Testis (tissue), 2 donors: ENCODE data around the gene DPP10.

Source experiments
- POLR2A ChIP-seq: fragments of 450-650 bp; IDR thresholded peaks from one replicate; pipeline ENCODE4 v1.6.1; 2017; ENCODE audit warnings: antibody characterized with exemption, mild to moderate bottlenecking, moderate library complexity
- TF ChIP-seq, protein P1 (sequence below), 3 experiments: fragments of 450-650 bp in 2 of 3; fragments of 200-600 bp in 1 of 3; sonication (generic) in 1 of 3; IDR thresholded peaks; one replicate each; pipeline ENCODE4 v1.5.1; 2016 to 2019; ENCODE audit warnings: antibody characterized with exemption in 3 of 3, mild to moderate bottlenecking in 2 of 3, moderate library complexity in 1 of 3

DNA sequence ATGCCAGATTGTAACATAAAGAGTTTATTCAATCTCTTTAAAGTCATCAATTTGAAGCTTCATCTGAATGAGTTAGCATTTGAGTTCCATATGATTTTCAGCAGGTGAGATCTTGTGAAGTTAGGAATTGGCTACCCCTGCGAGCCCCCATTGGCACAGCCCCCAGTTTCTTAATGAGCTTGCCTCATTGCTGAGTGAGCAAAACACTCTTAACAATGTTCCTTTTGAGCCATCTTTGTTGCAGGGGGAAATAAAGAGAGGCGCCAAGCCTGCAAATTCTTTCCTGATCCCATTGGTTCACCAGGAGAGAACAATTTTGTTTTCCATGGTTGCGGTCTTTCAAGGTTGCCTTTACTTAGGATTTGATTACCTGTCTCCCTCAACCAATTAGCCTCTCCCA, 18.7 kb downstream of the DPP10 start:
- TF ChIP-seq POLR2A: no peak
- TF ChIP-seq, protein P1, sequence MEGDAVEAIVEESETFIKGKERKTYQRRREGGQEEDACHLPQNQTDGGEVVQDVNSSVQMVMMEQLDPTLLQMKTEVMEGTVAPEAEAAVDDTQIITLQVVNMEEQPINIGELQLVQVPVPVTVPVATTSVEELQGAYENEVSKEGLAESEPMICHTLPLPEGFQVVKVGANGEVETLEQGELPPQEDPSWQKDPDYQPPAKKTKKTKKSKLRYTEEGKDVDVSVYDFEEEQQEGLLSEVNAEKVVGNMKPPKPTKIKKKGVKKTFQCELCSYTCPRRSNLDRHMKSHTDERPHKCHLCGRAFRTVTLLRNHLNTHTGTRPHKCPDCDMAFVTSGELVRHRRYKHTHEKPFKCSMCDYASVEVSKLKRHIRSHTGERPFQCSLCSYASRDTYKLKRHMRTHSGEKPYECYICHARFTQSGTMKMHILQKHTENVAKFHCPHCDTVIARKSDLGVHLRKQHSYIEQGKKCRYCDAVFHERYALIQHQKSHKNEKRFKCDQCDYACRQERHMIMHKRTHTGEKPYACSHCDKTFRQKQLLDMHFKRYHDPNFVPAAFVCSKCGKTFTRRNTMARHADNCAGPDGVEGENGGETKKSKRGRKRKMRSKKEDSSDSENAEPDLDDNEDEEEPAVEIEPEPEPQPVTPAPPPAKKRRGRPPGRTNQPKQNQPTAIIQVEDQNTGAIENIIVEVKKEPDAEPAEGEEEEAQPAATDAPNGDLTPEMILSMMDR (IDR thresholded peaks at IDR 0.05): no peak
